ENCODE data around the gene GPR142.

GRCh38 chr17:74404218-74404617 lies 36.9 kb downstream of the GPR142 start:
- TF ChIP-seq TAF1 (IDR thresholded peaks at IDR 0.05; ENCODE audit: borderline replicate concordance, low read depth, low read length): no peak
- TF ChIP-seq CTCF (IDR thresholded peaks at IDR 0.05): no peak
- TF ChIP-seq YY1 (IDR thresholded peaks at IDR 0.05; ENCODE audit: low read depth): no peak
- TF ChIP-seq GABPA (IDR thresholded peaks at IDR 0.05; ENCODE audit: low read depth): no peak
- TF ChIP-seq MXI1 (IDR thresholded peaks at IDR 0.05; ENCODE audit: low read depth, low read length): no peak
- TF ChIP-seq RFX5 (IDR thresholded peaks at IDR 0.05; ENCODE audit: low read length): no peak
- no peak for TF ChIP-seq RAD21 (IDR thresholded peaks at IDR 0.05; ENCODE audit: low read length)
- TF ChIP-seq REST (IDR thresholded peaks at IDR 0.05; ENCODE audit: low read depth, low read length): no peak
- no peak for TF ChIP-seq SMC3 (IDR thresholded peaks at IDR 0.05; ENCODE audit: low read depth, low read length)

All from SK-N-SH (cell line).